ENCODE results near the gene MTF1.

MTF1 gene

DNA sequence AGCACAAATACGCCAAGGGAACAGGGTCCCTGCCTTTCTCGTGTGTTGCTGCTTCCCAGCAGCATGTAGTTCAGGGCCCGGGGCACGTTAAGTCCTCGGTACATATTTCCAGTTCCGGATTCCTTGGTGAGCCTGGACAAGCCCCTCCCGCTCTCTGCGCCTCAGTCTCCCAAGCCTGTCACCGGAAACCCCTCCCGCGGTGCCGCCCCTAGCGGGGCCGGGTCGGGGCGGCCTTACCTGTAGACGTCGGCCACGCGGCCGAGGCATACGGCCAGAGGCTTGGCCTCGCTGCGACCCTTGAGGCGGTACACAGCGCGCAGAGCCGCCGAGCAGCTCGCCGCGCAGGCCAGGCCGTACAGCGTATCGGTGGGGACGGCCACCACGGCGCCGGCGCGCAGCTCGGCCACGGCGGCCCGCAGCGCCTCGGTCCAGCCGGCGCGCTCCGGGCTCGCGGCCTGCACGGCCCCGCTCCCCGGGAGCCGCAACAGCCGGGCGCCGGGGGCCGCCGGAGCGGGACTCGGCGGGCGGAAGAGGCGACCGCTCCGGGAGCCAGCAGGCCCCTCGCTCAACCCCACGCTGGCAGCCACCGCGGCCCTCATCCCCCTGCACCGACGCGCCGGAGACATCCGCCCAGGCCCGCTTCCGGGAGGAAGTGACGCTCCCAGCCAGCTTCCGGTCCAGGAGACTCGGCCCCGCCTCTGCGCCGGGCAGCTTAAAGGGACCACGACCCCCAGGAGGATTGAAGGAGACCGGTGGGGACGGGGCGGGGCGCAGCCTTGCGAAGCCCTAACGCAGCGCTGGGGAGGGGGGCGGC is 51.6 kb downstream of the MTF1 start, which contains the start of the genes C1orf122 and YRDC:
TSS of gene C1orf122 (plus strand) at position 236 of the 814 bp plus-strand sequence. CDS start 615 bp downstream, outside the sequence.
TSS of gene YRDC (minus strand) at position 654 of the 814 bp plus-strand sequence. CDS start at position 626, 28 bp downstream.
- CTCF ChIA-PET: interaction anchor here (0.6 kb wide), 1 partner anchor 35 kb away, joined by 5 read pairs; no protein-coding TSS in a partner anchor
- POLR2A ChIA-PET (ENCODE audit: low non-redundant PET): interaction anchor here (0.6 to 1.5 kb wide), 5 partner anchors 44 to 148 kb away, joined by 3 to 7 read pairs (median 5); partner anchors contain the start of genes CDCA8 and MTF1
- DNase-seq (ENCODE audit: low spot score): peak; percentile 95
- TF ChIP-seq, protein P1, sequence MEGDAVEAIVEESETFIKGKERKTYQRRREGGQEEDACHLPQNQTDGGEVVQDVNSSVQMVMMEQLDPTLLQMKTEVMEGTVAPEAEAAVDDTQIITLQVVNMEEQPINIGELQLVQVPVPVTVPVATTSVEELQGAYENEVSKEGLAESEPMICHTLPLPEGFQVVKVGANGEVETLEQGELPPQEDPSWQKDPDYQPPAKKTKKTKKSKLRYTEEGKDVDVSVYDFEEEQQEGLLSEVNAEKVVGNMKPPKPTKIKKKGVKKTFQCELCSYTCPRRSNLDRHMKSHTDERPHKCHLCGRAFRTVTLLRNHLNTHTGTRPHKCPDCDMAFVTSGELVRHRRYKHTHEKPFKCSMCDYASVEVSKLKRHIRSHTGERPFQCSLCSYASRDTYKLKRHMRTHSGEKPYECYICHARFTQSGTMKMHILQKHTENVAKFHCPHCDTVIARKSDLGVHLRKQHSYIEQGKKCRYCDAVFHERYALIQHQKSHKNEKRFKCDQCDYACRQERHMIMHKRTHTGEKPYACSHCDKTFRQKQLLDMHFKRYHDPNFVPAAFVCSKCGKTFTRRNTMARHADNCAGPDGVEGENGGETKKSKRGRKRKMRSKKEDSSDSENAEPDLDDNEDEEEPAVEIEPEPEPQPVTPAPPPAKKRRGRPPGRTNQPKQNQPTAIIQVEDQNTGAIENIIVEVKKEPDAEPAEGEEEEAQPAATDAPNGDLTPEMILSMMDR (conservative IDR thresholded peaks at IDR 0.05; ENCODE audit: low read depth): no peak
- H3K27ac ChIP-seq: peak within 1 kb of the TSS; percentile 89

DNA sequence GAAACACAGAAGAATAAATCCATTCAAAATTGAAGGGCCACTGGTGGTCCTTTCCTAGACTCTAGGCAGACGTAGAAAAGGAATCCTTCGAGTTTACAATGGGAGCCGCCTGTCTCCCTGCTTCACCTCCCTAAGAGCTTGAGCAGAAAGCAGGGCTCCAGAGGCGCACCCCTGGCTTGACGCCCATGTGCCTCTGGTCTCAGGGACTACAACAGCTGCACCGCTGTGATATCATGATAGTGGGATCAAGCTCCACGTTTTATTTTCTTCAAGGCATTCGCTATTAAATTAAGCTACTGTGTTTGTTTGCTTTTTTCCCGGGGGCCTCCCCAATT is 52.2 kb downstream of the MTF1 start:
- TF ChIP-seq, protein P1 (conservative IDR thresholded peaks at IDR 0.05; ENCODE audit: low read depth): no peak
- CTCF ChIA-PET: no interaction called here
- no peak for DNase-seq (ENCODE audit: low spot score)
- peak overlapping the region; percentile 89 for H3K27ac ChIP-seq
- POLR2A ChIA-PET (ENCODE audit: low non-redundant PET): no interaction called here

DNA sequence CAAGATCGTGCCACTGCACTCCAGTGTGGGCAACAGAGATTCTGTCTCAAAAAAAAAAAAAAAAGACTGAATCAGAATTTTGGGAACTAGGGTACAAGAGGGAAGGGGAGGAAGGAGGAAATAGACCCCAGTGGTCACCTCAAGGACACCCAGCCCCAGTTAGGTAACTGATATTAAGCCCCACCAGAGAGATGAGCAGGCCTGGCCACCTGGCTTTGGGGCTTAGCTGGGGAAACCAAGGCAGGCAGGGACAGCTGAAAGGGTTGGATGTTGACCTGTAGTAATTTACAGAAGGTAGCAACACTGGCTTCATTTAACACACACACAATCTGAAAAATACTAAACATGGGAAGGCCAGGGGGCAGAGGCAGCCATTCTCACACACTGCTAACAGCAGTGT is 57.0 kb downstream of the MTF1 start:
- ChIA-PET CTCF (no interaction called here), POLR2A (ENCODE audit: low non-redundant PET) (no interaction called here)
- TF ChIP-seq, protein P1 (conservative IDR thresholded peaks at IDR 0.05; ENCODE audit: low read depth): no peak
- no peak overlapping the region for H3K27ac ChIP-seq
- no peak for DNase-seq (ENCODE audit: low spot score)

DNA sequence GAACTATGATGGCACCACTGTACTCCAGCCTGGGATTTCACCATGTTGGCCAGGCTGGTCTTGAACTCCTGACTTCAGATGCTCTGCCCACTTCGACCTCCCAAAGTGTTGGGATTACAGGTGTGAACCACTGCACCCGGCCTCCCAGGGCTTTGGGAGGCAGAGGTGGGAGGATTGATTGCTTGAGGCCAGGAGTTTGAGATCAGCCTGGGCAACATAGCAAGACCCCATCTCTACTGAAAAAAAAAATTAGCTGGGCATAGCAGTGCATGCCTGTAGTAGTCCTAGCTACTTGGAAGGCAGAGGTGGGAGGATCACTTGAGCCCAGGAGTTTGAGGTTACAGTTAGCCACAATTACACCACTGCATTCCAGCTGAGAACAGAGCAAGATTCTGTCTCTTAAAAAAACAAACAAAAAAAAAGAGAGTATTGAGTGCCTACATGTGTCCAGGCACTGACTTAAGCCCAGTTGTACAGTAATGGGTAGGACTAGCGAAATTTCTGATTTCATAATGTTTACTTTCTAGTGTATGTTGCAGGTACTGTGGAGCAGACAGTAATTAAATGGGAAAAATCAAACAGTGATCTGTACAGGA is 61.5 kb downstream of the MTF1 start:
- POLR2A ChIA-PET (ENCODE audit: low non-redundant PET): no interaction called here

DNA sequence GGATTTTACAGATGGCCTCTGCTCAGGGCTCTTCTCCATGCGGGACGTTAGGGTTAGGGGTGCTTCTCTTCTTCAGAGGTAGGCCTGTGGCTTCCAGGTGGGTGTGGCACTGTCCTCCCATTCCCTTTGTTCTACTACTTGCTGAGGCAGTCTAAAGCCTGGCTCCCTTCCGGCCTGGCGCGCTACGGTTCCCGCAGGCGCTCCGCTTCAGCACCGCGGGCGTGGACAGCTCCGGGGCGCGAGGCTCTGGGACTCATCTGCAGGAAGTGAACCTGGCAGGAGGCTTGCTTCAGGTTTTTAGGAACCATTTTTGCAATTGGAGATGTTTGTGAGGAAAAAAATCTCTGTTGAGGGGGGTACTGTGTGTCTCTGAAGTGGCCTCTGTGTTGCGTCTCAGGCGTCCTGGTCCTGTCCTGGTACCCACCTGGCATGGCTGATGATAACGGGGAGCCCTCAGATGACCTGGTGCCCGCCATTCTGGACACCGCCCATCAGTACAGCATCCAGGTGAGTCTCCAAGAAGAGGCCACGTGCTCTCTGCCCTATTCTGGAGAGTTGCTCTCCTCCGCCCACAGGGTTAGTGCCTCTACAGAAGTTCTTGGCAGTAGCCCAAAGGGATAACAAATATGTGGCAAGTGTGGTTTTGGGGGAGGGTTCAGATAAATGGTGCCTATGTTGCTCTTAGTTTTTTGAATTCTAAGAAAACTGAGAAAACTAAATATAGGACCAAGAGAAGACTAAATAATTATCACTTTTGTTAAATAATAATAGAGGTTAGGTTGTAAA is 63.9 kb downstream of the MTF1 start:
- peak; percentile 61 for DNase-seq (ENCODE audit: low spot score)
- ChIA-PET CTCF (no interaction called here), POLR2A (ENCODE audit: low non-redundant PET) (no interaction called here)
- TF ChIP-seq, protein P1 (conservative IDR thresholded peaks at IDR 0.05; ENCODE audit: low read depth): no peak
- H3K27ac ChIP-seq: no peak overlapping the region

More for the DNA sequence above, 61.5 kb downstream of the MTF1 start:
- H3K27ac ChIP-seq: no peak overlapping the region
- TF ChIP-seq, protein P1 (conservative IDR thresholded peaks at IDR 0.05; ENCODE audit: low read depth): no peak
- no peak for DNase-seq (ENCODE audit: low spot score)
- CTCF ChIA-PET: interaction anchor here (0.6 kb wide), 1 partner anchor 39 kb away, joined by 3 read pairs; no protein-coding TSS in a partner anchor

All from RWPE1 (cell line).